Fibroblast of skin of left biceps (primary cell): ENCODE results near the gene PTPN11.
"Not testable (repeated sequence)": the region's sequence is repeated elsewhere in the genome, so short reads cannot be mapped to it uniquely, and the experiment has no call there.

Experiments used
- DNase-seq, 2 experiments: peaks; one replicate each; pipeline ENCODE4 v3.0.0-alpha.2; 2013; ENCODE audit warnings: low read depth in 2 of 2

The PTPN11 gene

DNA sequence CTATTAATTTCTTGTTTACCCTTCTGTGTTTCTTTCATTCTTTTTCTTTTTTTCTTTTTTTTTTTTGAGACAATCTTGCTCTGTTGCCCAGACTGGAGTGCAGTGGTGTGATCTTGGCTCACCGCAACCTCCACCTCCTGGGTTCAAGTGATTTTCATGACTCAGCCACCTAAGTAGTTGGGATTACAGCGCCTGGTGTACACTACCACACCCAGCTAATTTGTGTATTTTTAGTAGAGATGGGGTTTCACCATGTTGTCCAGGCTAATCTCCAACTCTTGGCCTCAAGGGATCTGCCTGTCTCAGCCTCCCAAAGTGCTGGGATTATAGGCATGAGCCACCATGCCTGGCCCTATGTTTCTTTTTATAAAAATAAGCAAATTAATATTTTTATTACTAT lies 29.4 kb downstream of the PTPN11 start:
- not testable (repeated sequence) for DNase-seq

- no peak for DNase-seq
Observed at GRCh38 chr12:112450725-112451124, 32.0 kb downstream of the PTPN11 start.

DNA sequence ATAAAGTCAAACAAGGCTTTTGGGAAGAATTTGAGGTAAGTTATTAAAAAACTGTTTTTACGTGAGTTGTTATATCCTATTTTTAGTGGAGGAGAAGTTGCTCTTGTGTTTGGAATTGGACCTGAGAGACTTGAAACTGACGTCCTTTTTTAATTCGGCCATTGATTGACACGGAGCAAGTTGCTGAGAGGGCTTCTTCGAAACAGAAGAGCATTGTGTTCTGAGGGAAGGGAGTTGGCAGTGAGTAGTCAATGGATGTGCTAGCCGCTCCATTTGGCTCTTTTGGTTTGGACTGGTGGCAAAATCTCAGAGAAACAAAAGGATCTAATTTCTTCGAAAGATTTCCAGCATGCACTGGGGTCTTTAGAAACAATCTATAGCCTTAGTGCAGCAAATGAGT lies 37.3 kb downstream of the PTPN11 start:
- DNase-seq = no peak

GRCh38 chr12:112457142-112457541 lies 38.4 kb downstream of the PTPN11 start:
- DNase-seq = not testable (repeated sequence)

- no peak for DNase-seq
Observed at GRCh38 chr12:112458330-112458729, 39.6 kb downstream of the PTPN11 start.

GRCh38 chr12:112458751-112459150 lies 40.0 kb downstream of the PTPN11 start:
- no peak for DNase-seq

GRCh38 chr12:112463478-112463877 lies 44.7 kb downstream of the PTPN11 start:
- DNase-seq = no peak

- DNase-seq = no peak
Observed at GRCh38 chr12:112464605-112465004, 45.9 kb downstream of the PTPN11 start.

DNA sequence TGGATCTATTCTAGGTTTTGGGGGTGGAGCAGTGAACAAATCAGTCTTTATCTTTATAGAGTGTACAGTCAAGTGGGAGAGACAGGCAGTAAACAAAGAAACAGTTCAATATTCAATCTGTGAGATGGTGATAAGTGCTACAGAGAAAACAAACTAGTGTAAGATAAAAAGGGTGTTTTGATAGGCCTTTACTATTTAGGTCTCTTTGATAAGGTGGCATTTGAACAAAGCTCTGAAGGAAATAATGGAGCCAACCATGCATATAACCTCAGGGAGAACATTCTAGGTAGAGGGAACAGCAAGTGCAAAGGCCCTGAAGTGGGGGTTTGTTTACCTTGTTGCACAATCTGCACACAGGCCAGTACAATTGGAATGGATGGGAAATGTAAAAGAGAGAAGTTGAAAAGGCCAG lies 47.3 kb downstream of the PTPN11 start:
- no peak for DNase-seq

DNA sequence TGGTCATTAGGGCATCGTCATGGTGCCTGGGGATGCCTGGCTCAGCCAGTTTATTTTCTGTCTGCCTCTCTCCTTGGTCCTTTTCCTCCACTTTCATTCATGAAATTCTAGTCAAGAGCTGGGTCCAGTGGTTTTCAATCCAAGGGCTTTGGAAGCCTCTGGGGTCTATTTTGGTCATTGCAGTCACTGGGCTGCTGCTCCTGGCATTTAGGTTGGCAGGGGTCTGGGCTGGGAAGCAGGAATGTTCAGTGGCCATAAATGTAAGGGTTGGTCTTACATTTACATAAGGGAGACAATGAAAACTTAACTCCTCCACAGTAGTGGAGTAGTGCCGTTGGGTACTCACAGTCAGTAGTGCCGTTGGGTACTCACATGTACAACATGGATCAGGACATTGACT lies 48.1 kb downstream of the PTPN11 start:
- no peak for DNase-seq

- no peak for DNase-seq
Observed at GRCh38 chr12:112468046-112468445, 49.3 kb downstream of the PTPN11 start.

- DNase-seq = no peak
Observed at GRCh38 chr12:112473056-112473455, 54.3 kb downstream of the PTPN11 start.

DNA sequence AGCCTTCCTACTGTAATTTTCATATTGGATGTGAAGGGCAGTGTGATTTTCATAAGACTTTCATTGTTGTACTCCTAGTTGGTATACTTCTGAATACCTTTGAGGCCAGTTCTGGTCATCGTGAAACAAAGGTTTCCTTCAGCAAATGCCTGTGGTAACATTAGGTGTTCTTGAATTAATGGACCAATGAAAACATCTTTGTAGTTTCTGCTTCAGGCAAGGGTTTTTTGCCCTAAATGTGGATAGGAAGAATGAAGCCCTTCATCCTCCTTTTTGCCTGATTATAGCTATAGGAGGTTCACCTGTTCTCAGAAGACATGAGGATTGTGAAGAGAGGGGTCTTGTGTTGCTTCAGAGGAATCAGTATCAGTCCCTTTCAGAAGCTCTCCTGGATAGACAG lies 60.7 kb downstream of the PTPN11 start:
- no peak for DNase-seq

DNA sequence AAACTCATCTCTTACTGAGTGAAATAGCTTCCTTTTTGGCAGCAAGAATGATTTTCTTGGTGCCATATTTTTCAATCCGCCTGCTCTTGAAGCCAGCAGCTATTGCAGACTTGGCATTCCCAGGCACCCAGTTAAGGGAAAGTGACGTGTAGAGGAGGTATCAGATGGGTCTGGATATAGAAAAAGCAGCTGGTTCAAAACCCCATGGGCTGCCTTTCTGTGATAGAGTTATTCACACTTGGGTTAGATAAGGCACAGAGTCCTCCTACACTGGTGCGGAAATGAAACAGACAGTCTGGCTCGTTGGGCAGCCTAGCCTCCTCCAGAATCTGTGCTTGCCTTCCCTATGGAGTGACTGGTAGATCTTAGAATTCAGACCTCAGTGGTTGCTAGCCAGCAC lies 62.2 kb downstream of the PTPN11 start:
- DNase-seq = no peak

DNA sequence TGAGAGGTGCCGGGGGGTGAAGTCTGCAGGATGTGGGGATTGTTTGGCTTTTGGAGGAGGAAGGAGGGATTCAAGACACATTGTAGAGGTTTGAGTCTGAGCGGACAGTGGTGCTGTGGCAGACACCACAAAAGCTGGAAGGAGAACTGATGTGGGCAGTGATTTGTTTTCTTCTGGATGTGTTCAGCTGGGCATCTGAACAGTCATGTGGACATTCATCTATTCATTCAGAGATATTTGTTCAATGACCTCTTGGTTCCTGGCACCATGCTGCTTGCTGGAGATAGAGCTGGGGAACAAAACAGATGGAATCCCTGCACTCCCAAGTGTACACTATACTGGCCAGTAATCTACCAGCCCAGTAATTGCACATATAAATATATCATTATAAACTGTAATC lies 64.0 kb downstream of the PTPN11 start:
- DNase-seq = no peak

GRCh38 chr12:112486361-112486760 lies 67.6 kb downstream of the PTPN11 start:
- no peak for DNase-seq

GRCh38 chr12:112488257-112488876 lies 69.6 kb downstream of the PTPN11 start:
- no peak for DNase-seq

DNA sequence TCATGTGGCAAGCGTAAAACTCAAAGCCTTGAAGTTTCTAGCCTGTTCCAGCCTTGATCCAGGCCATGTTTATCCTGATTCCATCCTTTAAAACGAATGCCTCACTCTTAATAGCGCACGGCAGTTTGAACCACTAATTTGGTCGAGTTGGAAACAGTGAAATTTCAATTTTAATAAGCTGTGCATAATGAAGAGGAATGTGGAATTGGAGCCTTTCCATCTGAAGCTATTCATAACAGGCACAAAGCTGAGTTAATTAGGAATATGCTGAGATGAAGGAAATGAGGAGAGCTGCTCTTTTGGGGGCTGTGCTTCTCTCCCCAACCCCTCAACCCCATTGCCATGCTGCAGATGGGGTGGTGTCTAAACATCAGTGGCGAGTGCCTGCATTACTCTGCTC lies 70.7 kb downstream of the PTPN11 start:
- no peak for DNase-seq

DNA sequence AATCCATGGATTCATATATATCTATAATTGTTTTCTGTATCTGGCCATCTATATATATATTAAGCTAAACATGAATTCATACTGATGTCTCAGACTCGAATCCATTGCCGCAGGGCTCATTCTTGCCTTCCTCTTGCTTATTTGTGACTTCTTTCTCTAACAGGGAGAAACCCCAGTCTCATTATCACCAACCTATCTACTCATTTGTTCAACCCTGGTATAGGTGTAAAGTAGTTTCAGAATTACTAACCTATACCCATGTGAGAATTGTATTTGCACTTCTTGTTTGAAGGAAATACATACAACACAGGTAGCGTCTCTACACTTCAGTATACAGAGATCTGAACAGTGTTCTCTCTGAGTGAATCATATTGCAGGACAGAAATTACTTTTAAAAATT lies 77.7 kb downstream of the PTPN11 start:
- no peak for DNase-seq

DNA sequence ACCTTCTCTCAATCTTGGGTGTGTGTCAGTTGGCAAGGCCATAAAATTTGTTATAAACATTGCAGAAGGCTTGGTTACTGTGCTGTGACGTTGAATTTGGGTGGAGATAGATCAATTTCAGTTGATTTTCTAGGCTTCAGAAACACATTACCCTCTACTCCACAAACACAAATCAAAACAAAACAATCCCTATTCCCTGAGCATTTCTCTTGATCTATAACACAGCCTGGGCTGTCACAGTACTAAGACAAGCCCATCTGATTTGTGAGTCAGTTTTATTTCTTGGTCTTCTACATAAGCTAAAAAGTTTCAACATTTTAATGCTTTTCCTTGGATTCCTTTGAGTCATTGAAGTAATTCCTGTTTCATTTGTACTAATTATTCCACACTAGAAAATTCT lies 79.8 kb downstream of the PTPN11 start:
- no peak for DNase-seq

DNA sequence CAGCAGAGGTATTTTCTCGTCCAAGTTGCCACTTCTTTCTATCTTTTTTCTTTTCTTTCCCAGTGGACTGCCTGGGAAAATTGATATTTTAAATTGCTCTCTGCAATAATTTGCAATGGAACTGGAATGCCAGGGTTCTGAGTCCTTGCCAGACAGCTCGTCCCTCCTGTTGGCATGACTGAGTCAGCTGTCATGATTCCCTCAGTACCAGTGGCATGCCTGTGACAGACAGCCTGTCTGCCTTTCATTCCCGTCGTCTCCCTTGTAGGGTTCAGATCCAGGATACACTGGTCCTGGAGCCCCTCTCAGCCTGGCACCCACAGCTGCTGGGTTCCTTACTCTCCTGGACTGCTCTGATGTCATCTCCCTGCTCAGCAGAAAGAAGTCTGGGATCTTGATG lies 84.8 kb downstream of the PTPN11 start:
- DNase-seq = no peak

DNA sequence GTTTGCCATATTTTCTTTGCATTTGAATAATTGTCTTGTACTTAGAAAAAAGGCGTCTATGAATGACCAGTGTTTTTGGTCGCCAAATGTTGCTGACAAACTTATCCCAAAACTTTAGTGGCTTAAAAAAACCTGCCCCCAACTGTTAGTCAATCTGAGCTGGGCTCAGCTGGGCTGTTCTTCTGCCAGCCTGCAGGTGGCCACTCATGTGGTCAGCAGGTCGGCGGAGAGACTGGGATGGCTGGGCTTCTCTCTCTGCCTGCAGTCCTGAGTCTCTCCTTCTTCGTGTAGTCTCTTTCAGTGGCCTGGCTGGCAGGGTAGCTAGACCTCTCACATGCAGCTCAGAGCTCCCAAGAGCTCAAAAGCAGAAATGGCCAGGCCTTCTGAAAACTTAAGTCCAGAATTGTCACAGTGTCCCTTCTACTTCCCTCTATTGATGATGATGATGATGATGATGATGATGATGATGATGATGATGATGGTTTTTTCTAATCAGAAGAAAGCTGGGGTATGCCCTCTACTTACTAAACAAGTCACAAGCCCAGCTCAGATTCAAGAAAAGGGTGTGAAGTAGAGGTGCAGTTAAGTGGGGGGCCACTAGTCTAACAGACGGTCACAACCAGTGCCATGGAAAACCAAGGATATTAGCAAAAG lies 87.9 kb downstream of the PTPN11 start:
- no peak for DNase-seq

DNA sequence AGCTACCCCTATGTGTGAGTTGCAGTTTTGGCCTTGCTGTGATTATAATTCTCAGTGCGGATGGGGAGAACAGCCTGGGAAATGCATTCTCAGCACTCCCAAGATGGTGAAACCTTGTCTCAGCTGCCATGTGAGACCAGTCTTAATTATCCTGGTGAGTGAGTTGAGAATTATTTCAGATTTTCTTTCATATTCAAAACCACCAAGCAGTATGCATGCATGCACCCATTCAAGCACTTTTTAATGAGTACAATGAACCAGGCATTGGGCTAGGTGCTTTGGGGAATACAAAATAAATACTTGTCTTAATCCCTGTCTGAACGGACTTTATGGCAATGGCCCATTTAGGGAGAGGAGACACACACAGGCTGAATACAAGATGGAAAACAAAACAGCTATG lies 94.7 kb downstream of the PTPN11 start:
- DNase-seq = no peak

DNA sequence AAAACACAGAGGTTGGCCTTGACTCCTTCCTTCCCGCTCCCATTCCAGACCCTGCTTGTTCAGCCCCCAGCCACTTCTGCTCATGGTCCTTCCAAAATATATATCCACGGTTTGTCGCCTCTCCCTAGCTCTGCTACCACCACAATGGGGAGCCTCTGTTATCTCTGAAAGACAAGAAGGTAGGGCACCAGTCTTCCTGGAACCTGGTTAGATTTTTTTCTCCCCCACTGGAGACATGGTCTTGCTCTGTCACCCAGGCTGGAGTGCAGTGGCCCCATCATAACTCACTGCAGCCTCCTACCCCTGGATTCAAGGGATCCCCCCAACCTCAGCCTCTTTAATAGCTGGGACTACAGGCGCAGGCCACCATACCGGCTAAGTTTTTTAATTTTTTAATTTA lies 95.7 kb downstream of the PTPN11 start:
- no peak for DNase-seq
